H9 (cell line): ENCODE data around the gene EPHA3. TPM values are rescaled to one million over a fixed set of nuclear protein-coding genes. Genes with fewer than 3 reads are reported as not detected.

Experiments
- DNase-seq: peaks from one replicate; pipeline ENCODE4 v3.0.0-alpha.2; 2017
- H2AFZ ChIP-seq: one replicate; pipeline ENCODE4 v1.6.1; 2013; ENCODE audit warnings: mild to moderate bottlenecking, low read length, control low read depth, moderate library complexity
- H2AK5ac ChIP-seq: 2 replicates; pipeline ENCODE4 v1.6.1; 2013; ENCODE audit warnings: low read length, control low read depth, mixed read lengths; ENCODE audit not compliant: insufficient read length
- H2BK120ac ChIP-seq: one replicate; pipeline ENCODE4 v1.6.1; 2013; ENCODE audit warnings: low read depth, mild to moderate bottlenecking, low read length, control low read depth, inconsistent platforms; ENCODE audit not compliant: poor library complexity, severe bottlenecking
- H2BK12ac ChIP-seq: 2 replicates; pipeline ENCODE4 v1.6.1; 2013; ENCODE audit warnings: low read length, control low read depth, mixed read lengths, low read depth; ENCODE audit not compliant: insufficient read length
- H2BK15ac ChIP-seq: 2 replicates; pipeline ENCODE4 v1.6.1; 2013; ENCODE audit warnings: low read depth, low read length, control low read depth
- H2BK20ac ChIP-seq: one replicate; pipeline ENCODE4 v1.6.1; 2013; ENCODE audit warnings: low read depth, mild to moderate bottlenecking, low read length, control low read depth, inconsistent platforms; ENCODE audit not compliant: poor library complexity, severe bottlenecking
- H2BK5ac ChIP-seq: 2 replicates; pipeline ENCODE4 v1.6.1; 2013; ENCODE audit warnings: low read length, control low read depth, mixed read lengths; ENCODE audit not compliant: insufficient read length
- H3K14ac ChIP-seq: 2 replicates; pipeline ENCODE4 v1.6.1; 2013; ENCODE audit warnings: low read length, control low read depth; ENCODE audit not compliant: insufficient read depth
- H3K18ac ChIP-seq: 2 replicates; pipeline ENCODE4 v1.6.1; 2013; ENCODE audit warnings: low read depth, mild to moderate bottlenecking, mixed read lengths, low read length, control low read depth; ENCODE audit not compliant: insufficient read length
- H3K23ac ChIP-seq: 2 replicates; pipeline ENCODE4 v1.6.1; 2013; ENCODE audit warnings: low read length, control low read depth, mixed read lengths, low read depth; ENCODE audit not compliant: insufficient read length
- H3K23me2 ChIP-seq: 2 replicates; pipeline ENCODE4 v1.6.1; 2013; ENCODE audit warnings: low read depth, mild to moderate bottlenecking, mixed read lengths, low read length, control low read depth; ENCODE audit not compliant: insufficient read length, poor library complexity, severe bottlenecking
- H3K27ac ChIP-seq: 2 replicates; pipeline ENCODE4 v1.5.1; 2013; ENCODE audit warnings: low read length, control low read depth, mixed read lengths, low read depth; ENCODE audit not compliant: insufficient read length
- H3K27me3 ChIP-seq: 2 replicates; pipeline ENCODE4 v1.6.1; 2013; ENCODE audit warnings: low read length, control low read depth, inconsistent platforms; ENCODE audit not compliant: insufficient read depth
- H3K4ac ChIP-seq: 2 replicates; pipeline ENCODE4 v1.6.1; 2013; ENCODE audit warnings: low read depth, mild to moderate bottlenecking, control low read depth, inconsistent platforms, low read length, moderate library complexity
- H3K4me1 ChIP-seq: 2 replicates; pipeline ENCODE4 v1.6.1; 2013; ENCODE audit warnings: low read length, control low read depth, inconsistent platforms; ENCODE audit not compliant: insufficient read depth
- H3K4me2 ChIP-seq: 2 replicates; pipeline ENCODE4 v1.6.1; 2013; ENCODE audit warnings: low read length, control low read depth, mixed read lengths; ENCODE audit not compliant: insufficient read length, insufficient read depth
- H3K56ac ChIP-seq: 2 replicates; pipeline ENCODE4 v1.6.1; 2013; ENCODE audit warnings: low read depth, mild to moderate bottlenecking, mixed read lengths, low read length, control low read depth; ENCODE audit not compliant: insufficient read length
- H3K79me1 ChIP-seq: 2 replicates; pipeline ENCODE4 v1.6.1; 2013; ENCODE audit warnings: low read depth, mild to moderate bottlenecking, moderate library complexity, low read length, control low read depth, inconsistent platforms; ENCODE audit not compliant: insufficient read depth, poor library complexity, severe bottlenecking
- H3K79me2 ChIP-seq: 2 replicates; pipeline ENCODE4 v1.6.1; 2013; ENCODE audit warnings: low read length, control low read depth, inconsistent platforms; ENCODE audit not compliant: insufficient read depth
- H3K9ac ChIP-seq: 2 replicates; pipeline ENCODE4 v1.6.1; 2013; ENCODE audit warnings: low read length, control low read depth, mixed read lengths; ENCODE audit not compliant: insufficient read length; ENCODE audit errors: extremely low read depth
- H3K9me3 ChIP-seq: one replicate; pipeline ENCODE4 v1.6.1; 2013; ENCODE audit warnings: low read depth, low read length, inconsistent platforms; ENCODE audit not compliant: control insufficient read depth
- H3T11ph ChIP-seq: one replicate; pipeline ENCODE4 v1.6.1; 2013; ENCODE audit warnings: mild to moderate bottlenecking, low read length, control low read depth, inconsistent platforms
- H4K20me1 ChIP-seq: one replicate; pipeline ENCODE4 v1.6.1; 2013; ENCODE audit not compliant: control insufficient read depth, insufficient read length, insufficient read depth
- H4K5ac ChIP-seq: 2 replicates; pipeline ENCODE4 v1.6.1; 2013; ENCODE audit warnings: low read depth, mild to moderate bottlenecking, mixed read lengths, low read length, control low read depth; ENCODE audit not compliant: insufficient read length
- H4K8ac ChIP-seq: replicated peaks from 2 replicates; pipeline ENCODE4 v1.6.1; 2013; ENCODE audit warnings: low read length, control low read depth, mixed read lengths, low read depth; ENCODE audit not compliant: insufficient read length
- H4K91ac ChIP-seq: 2 replicates; pipeline ENCODE4 v1.6.1; 2013; ENCODE audit warnings: low read depth, mild to moderate bottlenecking, moderate library complexity, mixed read lengths, low read length, control low read depth; ENCODE audit not compliant: insufficient read length
- H3K27ac Mint-ChIP-seq, 3 experiments: 2 replicates in 2 of 3; 3 replicates in 1 of 3; pipeline ENCODE4 v1.8.0; 2020 to 2021; ENCODE audit warnings: mixed read lengths in 3 of 3, mild to moderate bottlenecking in 1 of 3, moderate library complexity in 1 of 3
- H3K27me3 Mint-ChIP-seq: 2 replicates; pipeline ENCODE4 v1.8.0; 2021; ENCODE audit warnings: low read depth, mild to moderate bottlenecking, moderate library complexity, mixed read lengths
- H3K36me3 Mint-ChIP-seq, 3 experiments: 2 replicates in 2 of 3; 3 replicates in 1 of 3; pipeline ENCODE4 v1.8.0; 2020 to 2021; ENCODE audit warnings: low read depth in 3 of 3, mixed read lengths in 3 of 3; ENCODE audit not compliant: insufficient read depth in 1 of 3
- H3K4me1 Mint-ChIP-seq, 2 experiments: 2 replicates each; pipeline ENCODE4 v1.8.0; 2020; ENCODE audit warnings: mixed read lengths in 2 of 2
- H3K4me3 Mint-ChIP-seq, 2 experiments: 2 replicates in 1 of 2; 3 replicates in 1 of 2; pipeline ENCODE4 v1.8.0; 2020 to 2021; ENCODE audit warnings: mild to moderate bottlenecking in 2 of 2, mixed read lengths in 2 of 2, moderate library complexity in 1 of 2
- H3K9me3 Mint-ChIP-seq, 2 experiments: 2 replicates in 1 of 2; 3 replicates in 1 of 2; pipeline ENCODE4 v1.8.0; 2020; ENCODE audit warnings: mild to moderate bottlenecking in 2 of 2, mixed read lengths in 2 of 2, moderate library complexity in 1 of 2
- CTCF ChIP-seq: fragments of 200-600 bp; sonication (generic); conservative IDR thresholded peaks from 3 replicates; pipeline ENCODE4 v1.8.0; 2021; ENCODE audit warnings: antibody characterized with exemption, mild to moderate bottlenecking
- WGBS: extraction: QIAGEN DNeasy Blood & Tissue Kit; methylation state at CpG from one replicate; pipeline ENCODE4 v1.1.7; 2013; ENCODE audit warnings: missing lambda C conversion rate, low lambda C conversion rate, mixed read lengths; ENCODE audit not compliant: insufficient read length; ENCODE audit errors: extremely low coverage; 5-methylcytosine and 5-hydroxymethylcytosine counted together
- total RNA-seq: library from RNA; stranded (reverse); gene quantifications from 2 replicates; pipeline ENCODE4 v1.2.1, GENCODE V29; 2021

EPHA3 gene
- total RNA-seq, 1 experiment from 2014 or later: 0.66 TPM

GRCh38 chr3:89472101-89472500, 364.7 kb downstream of the EPHA3 start:
- no peak overlapping the region for H3K56ac ChIP-seq
- H3T11ph ChIP-seq: no peak overlapping the region
- H2BK5ac ChIP-seq: no peak overlapping the region
- no peak overlapping the region for H2BK120ac ChIP-seq
- WGBS: no CpG with 5 or more reads among the region's 4 CpGs
- no peaks in the 10 kb centered on the region for H3K9me3 Mint-ChIP-seq
- H3K36me3 Mint-ChIP-seq: no peaks in the 10 kb centered on the region
- H3K9me3 ChIP-seq: no peaks in the 10 kb centered on the region
- H2BK12ac ChIP-seq: no peak overlapping the region
- no peaks in the 10 kb centered on the region for H4K20me1 ChIP-seq
- no peaks in the 10 kb centered on the region for H3K27me3 Mint-ChIP-seq
- H3K23ac ChIP-seq: no peak overlapping the region
- no peaks in the 10 kb centered on the region for H3K23me2 ChIP-seq
- no peak overlapping the region for H2AK5ac ChIP-seq
- no peak overlapping the region for H4K5ac ChIP-seq
- H3K18ac ChIP-seq: no peak overlapping the region
- H2AFZ ChIP-seq: no peak overlapping the region
- no peak overlapping the region for H4K91ac ChIP-seq
- H3K4me1 Mint-ChIP-seq: peaks cover 8 to 10% of the 10 kb centered on the region in 2 experiments
- H3K27me3 ChIP-seq: no peaks in the 10 kb centered on the region
- no peaks in the 10 kb centered on the region for H3K79me2 ChIP-seq
- no peak overlapping the region for H4K8ac ChIP-seq
- no peak overlapping the region for H3K27ac Mint-ChIP-seq
- TF ChIP-seq CTCF: no peak
- H3K4ac ChIP-seq: no peak overlapping the region
- no peak for DNase-seq
- no peak overlapping the region for H3K27ac ChIP-seq
- H3K79me1 ChIP-seq: no peaks in the 10 kb centered on the region
- no peak overlapping the region for H3K4me3 Mint-ChIP-seq
- H2BK20ac ChIP-seq: no peak overlapping the region
- no peaks in the 10 kb centered on the region for H3K4me1 ChIP-seq
- H2BK15ac ChIP-seq: no peak overlapping the region
- no peak overlapping the region for H3K14ac ChIP-seq
- H3K4me2 ChIP-seq: no peak overlapping the region
- no peak overlapping the region for H3K9ac ChIP-seq
